WERI-Rb-1 (cell line): Measurements from ENCODE around the gene GRAMD1A.

ENCODE experiments used
- DNase-seq: peaks from one replicate; pipeline ENCODE4 v3.0.0-alpha.2; 2020
- H3K27ac ChIP-seq: fragments of 250-450 bp; sonication (Bioruptor Pico); 2 replicates; pipeline ENCODE4 v1.5.1; 2020; ENCODE audit warnings: mild to moderate bottlenecking, moderate library complexity
- H3K27me3 ChIP-seq: fragments of 250-450 bp; sonication (Bioruptor Pico); 2 replicates; pipeline ENCODE4 v1.5.1; 2021; ENCODE audit warnings: mild to moderate bottlenecking, low read depth, moderate library complexity; ENCODE audit not compliant: insufficient read depth, severe bottlenecking
- H3K36me3 ChIP-seq: fragments of 250-450 bp; sonication (Bioruptor Pico); 2 replicates; pipeline ENCODE4 v1.5.1; 2020; ENCODE audit warnings: mild to moderate bottlenecking, moderate library complexity
- H3K4me3 ChIP-seq: 2 replicates; pipeline ENCODE4 v1.5.1; 2011; ENCODE audit warnings: low read depth, mild to moderate bottlenecking, control low read depth, low read length
- H3K9me3 ChIP-seq: fragments of 250-450 bp; sonication (Bioruptor Pico); 2 replicates; pipeline ENCODE4 v1.5.1; 2021; ENCODE audit warnings: mild to moderate bottlenecking, moderate library complexity; ENCODE audit not compliant: severe bottlenecking
- TF ChIP-seq, protein P1 (sequence below): IDR thresholded peaks from 2 replicates; pipeline ENCODE4 v1.5.1; 2011; ENCODE audit warnings: low read depth, mild to moderate bottlenecking, control low read depth, inconsistent platforms, low read length

The GRAMD1A gene

DNA sequence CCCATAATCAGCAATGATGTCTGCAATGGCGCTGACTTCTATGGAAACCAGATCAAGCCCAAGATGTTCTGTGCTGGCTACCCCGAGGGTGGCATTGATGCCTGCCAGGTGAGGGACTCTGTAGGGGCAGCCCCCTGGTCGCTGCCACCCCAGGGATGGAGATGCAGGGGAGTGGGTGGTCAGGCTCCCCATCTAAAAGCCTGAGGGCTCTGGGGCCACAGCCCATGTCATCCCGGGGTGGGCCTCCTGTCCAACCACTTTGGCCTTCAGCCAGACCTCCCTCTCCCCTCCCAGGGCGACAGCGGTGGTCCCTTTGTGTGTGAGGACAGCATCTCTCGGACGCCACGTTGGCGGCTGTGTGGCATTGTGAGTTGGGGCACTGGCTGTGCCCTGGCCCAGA is 65.5 kb downstream of the GRAMD1A start:
- peaks cover 3% of the 10 kb centered on the region for H3K9me3 ChIP-seq
- no peak overlapping the region for H3K27ac ChIP-seq
- H3K27me3 ChIP-seq = no peaks in the 10 kb centered on the region
- H3K36me3 ChIP-seq = no peaks in the 10 kb centered on the region
- H3K4me3 ChIP-seq = no peak overlapping the region
- no peak for DNase-seq
- TF ChIP-seq, protein P1, sequence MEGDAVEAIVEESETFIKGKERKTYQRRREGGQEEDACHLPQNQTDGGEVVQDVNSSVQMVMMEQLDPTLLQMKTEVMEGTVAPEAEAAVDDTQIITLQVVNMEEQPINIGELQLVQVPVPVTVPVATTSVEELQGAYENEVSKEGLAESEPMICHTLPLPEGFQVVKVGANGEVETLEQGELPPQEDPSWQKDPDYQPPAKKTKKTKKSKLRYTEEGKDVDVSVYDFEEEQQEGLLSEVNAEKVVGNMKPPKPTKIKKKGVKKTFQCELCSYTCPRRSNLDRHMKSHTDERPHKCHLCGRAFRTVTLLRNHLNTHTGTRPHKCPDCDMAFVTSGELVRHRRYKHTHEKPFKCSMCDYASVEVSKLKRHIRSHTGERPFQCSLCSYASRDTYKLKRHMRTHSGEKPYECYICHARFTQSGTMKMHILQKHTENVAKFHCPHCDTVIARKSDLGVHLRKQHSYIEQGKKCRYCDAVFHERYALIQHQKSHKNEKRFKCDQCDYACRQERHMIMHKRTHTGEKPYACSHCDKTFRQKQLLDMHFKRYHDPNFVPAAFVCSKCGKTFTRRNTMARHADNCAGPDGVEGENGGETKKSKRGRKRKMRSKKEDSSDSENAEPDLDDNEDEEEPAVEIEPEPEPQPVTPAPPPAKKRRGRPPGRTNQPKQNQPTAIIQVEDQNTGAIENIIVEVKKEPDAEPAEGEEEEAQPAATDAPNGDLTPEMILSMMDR = no peak

DNA sequence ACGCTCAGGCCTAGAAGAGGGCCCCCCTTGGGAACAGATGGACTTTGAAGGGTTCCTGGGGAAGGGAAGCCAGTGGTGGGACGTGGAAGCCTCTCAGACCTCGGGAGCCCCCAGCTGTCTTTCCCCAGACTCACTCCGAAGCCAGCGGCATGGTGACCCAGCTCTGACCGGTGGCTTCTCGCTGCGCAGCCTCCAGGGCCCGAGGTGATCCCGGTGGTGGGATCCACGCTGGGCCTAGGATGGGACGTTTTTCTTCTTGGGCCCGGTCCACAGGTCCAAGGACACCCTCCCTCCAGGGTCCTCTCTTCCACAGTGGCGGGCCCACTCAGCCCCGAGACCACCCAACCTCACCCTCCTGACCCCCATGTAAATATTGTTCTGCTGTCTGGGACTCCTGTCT is 66.0 kb downstream of the GRAMD1A start:
- TF ChIP-seq, protein P1 = no peak
- Histone ChIP-seq H3K36me3 (no peaks in the 10 kb centered on the region), H3K27me3 (no peaks in the 10 kb centered on the region), H3K4me3 (no peak overlapping the region), H3K9me3 (peaks cover 3% of the 10 kb centered on the region), H3K27ac (no peak overlapping the region)
- no peak for DNase-seq

DNA sequence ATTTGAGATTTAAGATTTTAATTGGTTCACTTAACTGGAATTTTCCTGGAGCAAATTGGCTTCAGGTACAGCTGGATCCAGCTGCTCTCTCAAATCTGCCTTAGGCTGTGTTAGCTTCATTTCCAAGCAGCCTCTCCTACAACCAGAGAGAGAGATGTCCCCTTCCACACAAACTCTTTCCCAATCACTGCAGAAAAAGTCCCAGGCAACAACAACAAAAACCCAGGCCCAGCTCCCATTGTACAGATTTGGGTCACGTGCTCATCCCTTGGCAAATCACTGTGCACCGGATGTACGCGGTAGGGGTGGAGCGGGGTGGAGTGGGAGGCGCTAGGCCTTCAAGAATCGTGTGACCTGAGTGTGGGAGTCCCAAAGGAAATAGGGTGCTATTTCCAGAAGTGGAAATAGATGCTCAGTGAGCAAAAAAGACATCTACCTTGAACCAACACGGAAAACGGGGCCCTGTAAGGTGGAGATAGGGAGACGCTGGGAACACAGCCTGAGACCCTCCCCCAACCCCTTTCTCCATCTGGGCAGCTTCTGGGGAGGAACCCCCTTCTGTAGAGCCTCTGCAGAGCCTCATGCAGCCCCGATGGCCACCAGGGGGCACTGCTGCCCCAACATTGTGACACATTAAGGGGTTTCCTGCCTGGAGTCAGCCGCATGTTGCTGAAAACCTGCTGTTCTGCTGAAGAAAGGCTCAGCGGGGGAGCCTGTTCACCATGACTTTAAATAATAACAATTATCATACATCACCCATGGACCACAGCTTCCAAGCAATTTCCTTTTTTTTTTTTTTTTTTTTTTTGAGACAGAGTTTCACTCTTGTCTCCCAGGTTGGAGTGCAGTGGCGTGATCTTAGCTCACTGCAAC is 66.8 kb downstream of the GRAMD1A start:
- H3K27ac ChIP-seq = peak overlapping the region; percentile 42
- TF ChIP-seq, protein P1 = peak; percentile 87
- no peaks in the 10 kb centered on the region for H3K27me3 ChIP-seq
- DNase-seq = peak; percentile 95
- H3K9me3 ChIP-seq = peaks cover 3% of the 10 kb centered on the region
- no peak overlapping the region; the same call in 1 of the 2 replicates for H3K4me3 ChIP-seq
- H3K36me3 ChIP-seq = no peaks in the 10 kb centered on the region

DNA sequence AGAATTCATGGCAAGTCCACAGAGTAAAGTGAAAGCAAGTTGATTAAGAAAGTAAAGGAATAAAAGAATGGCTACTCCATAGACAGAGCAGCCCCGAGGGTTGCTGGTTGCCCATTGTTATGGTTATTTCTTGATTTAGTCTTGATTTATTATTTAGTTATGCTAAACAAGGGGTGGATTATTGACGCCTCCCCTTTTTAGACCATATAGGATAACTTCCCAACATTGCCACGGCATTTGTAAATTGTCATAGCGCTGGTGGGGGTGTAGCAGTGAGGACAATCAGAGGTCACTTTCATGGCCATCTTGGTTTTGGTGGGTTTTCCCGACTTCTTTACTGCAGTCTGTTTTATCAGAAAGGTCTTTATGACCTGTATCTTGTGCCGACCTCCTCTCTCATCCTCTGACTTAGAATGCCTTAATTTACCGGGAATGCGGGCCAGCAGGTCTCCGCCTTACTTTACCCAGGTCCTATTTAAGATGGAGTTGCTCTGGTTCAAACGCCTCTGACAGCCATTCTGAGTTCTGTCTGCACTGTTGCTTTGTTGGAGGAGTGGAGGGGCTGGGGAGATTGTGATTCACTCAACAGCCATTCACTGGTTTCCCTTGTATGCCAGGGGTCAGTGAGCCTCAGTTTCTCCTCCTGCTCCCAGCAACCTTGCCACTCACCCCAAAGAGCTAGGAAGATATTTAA is 69.0 kb downstream of the GRAMD1A start:
- TF ChIP-seq, protein P1 = no peak
- no peaks in the 10 kb centered on the region for H3K36me3 ChIP-seq
- H3K27me3 ChIP-seq = no peaks in the 10 kb centered on the region
- no peak overlapping the region; the same call in 1 of the 2 replicates for H3K27ac ChIP-seq
- H3K4me3 ChIP-seq = no peak overlapping the region
- no peak for DNase-seq
- H3K9me3 ChIP-seq = peaks cover 3% of the 10 kb centered on the region

DNA sequence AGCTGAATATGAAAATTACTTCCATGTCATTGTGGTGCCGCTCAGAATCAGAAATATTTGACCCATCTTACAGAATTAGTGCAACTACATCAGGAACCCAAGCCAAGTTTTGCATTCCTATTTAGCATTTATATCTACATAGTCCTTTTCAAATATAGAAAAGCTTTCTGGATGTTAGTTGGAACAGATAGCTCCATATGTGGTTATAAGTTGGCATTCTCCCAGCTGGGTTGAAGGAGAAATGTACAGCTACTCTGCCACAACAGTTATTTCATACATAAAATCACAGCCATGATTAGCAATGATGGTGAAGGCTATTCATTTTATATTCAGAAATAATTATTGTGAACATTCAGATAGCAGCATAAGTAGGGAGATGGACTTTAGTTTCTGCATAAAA is 69.6 kb downstream of the GRAMD1A start:
- H3K36me3 ChIP-seq = no peaks in the 10 kb centered on the region
- DNase-seq = no peak
- H3K27ac ChIP-seq = no peak overlapping the region
- no peak overlapping the region for H3K4me3 ChIP-seq
- peaks cover 3% of the 10 kb centered on the region for H3K9me3 ChIP-seq
- TF ChIP-seq, protein P1 = no peak
- no peaks in the 10 kb centered on the region for H3K27me3 ChIP-seq
